ENCODE results near the gene DENND1A.

- TF ChIP-seq POLR2AphosphoS5 (IDR thresholded peaks at IDR 0.05; ENCODE audit: borderline replicate concordance, low read depth, low read length) = no peak
- no peak for TF ChIP-seq EZH2 (IDR thresholded peaks at IDR 0.05)
Measured at GRCh38 chr9:123356851-123357742, 572.8 kb downstream of the DENND1A start.
